CD4-positive, CD25-positive, alpha-beta regulatory T cell (primary cell): Measurements from ENCODE around the gene SRSF9. TPM values are rescaled to one million over a fixed set of nuclear protein-coding genes. Genes with fewer than 3 reads are reported as not detected.
A peak's percentile ranks its signal among the peaks of the same experiment; 100 is the strongest.

Experiments used
- ATAC-seq, 2 donors: fragments of 150-1000 bp; cut with Tn5 transposase; one replicate each; pipeline ENCODE4 v1.10.0; 2021; ENCODE audit warnings: low read depth in 2 of 2, moderate number of reproducible peaks in 2 of 2, moderate library complexity in 1 of 2
- DNase-seq, 3 donors: peaks; one replicate each; pipeline versions ENCODE4 v3.0.0 to v3.0.0-alpha.2; 2012 to 2022; ENCODE audit warnings: mixed read lengths in 1 of 3
- H3K27ac ChIP-seq: one replicate; pipeline ENCODE4 v1.7.0; 2013; ENCODE audit warnings: mild to moderate bottlenecking, low read length; ENCODE audit not compliant: insufficient read depth, poor library complexity, severe bottlenecking
- H3K27me3 ChIP-seq: one replicate; pipeline ENCODE4 v1.7.0; 2013; ENCODE audit warnings: low read length; ENCODE audit not compliant: control insufficient read depth, insufficient read depth
- H3K36me3 ChIP-seq: one replicate; pipeline ENCODE4 v1.7.0; 2013; ENCODE audit warnings: mild to moderate bottlenecking, low read length, moderate library complexity; ENCODE audit not compliant: control insufficient read depth, insufficient read depth
- H3K4me1 ChIP-seq: 2 replicates; pipeline ENCODE4 v1.7.0; 2013; ENCODE audit warnings: mild to moderate bottlenecking, low read length; ENCODE audit not compliant: insufficient read depth, control insufficient read depth, poor library complexity, severe bottlenecking
- H3K4me3 ChIP-seq: one replicate; pipeline ENCODE4 v1.7.0; 2013; ENCODE audit warnings: low read depth, mild to moderate bottlenecking, low read length, moderate library complexity
- H3K9me3 ChIP-seq, 2 experiments: 1 replicate in 1 of 2; 2 replicates in 1 of 2; pipeline ENCODE4 v1.7.0; 2013; ENCODE audit warnings: low read length in 2 of 2, mild to moderate bottlenecking in 1 of 2, moderate library complexity in 1 of 2; ENCODE audit not compliant: control insufficient read depth in 2 of 2
- H3K27ac Mint-ChIP-seq, 3 donors: one replicate each; pipeline ENCODE4 v1.8.0; 2020 to 2022; ENCODE audit warnings: mild to moderate bottlenecking in 3 of 3, mixed read lengths in 3 of 3, moderate library complexity in 2 of 3
- H3K27me3 Mint-ChIP-seq: one replicate; pipeline ENCODE4 v1.8.0; 2022; ENCODE audit warnings: mild to moderate bottlenecking, mixed read lengths
- H3K36me3 Mint-ChIP-seq: one replicate; pipeline ENCODE4 v1.8.0; 2020; ENCODE audit warnings: mixed read lengths
- H3K4me1 Mint-ChIP-seq, 4 donors: one replicate each; pipeline ENCODE4 v1.8.0; 2020 to 2022; ENCODE audit warnings: mixed read lengths in 4 of 4, mild to moderate bottlenecking in 1 of 4
- H3K4me3 Mint-ChIP-seq, 4 donors: one replicate each; pipeline ENCODE4 v1.8.0; 2020 to 2022; ENCODE audit warnings: mild to moderate bottlenecking in 4 of 4, mixed read lengths in 4 of 4, moderate library complexity in 3 of 4
- H3K9me3 Mint-ChIP-seq, 7 donors: one replicate each; pipeline ENCODE4 v1.8.0; 2020 to 2022; ENCODE audit warnings: mixed read lengths in 7 of 7, mild to moderate bottlenecking in 3 of 7, moderate library complexity in 2 of 7
- polyA plus RNA-seq, 4 donors: library from polyadenylated mRNA; unstranded; fragments of 300-500 nt; fragmentation: Illumina TruSeq; gene quantifications; one replicate each; pipeline ENCODE4 v1.2.3, GENCODE V29; 2021
- total RNA-seq: library from RNA; stranded (reverse); gene quantifications from one replicate; pipeline ENCODE4 v1.2.3, GENCODE V29; 2022

Gene SRSF9
- total and polyA plus RNA-seq, 5 donors from 2014 or later = 138 to 193 (median 189) TPM

GRCh38 chr12:120429368-120429767 is 40.2 kb downstream of the SRSF9 start:
- Mint-ChIP-seq H3K4me3 (no peak overlapping the region), H3K36me3 (no peaks in the 10 kb centered on the region)

GRCh38 chr12:120428597-120429229 is 40.8 kb downstream of the SRSF9 start:
- DNase-seq (no peak), ATAC-seq (no peak)
- Histone ChIP-seq H3K9me3 (no peaks in the 10 kb centered on the region), H3K27me3 (peaks cover 3% of the 10 kb centered on the region), H3K4me3 (no peak overlapping the region), H3K4me1 (no peaks in the 10 kb centered on the region), H3K27ac (no peak overlapping the region), H3K36me3 (no peaks in the 10 kb centered on the region)
- no peak overlapping the region for H3K27ac Mint-ChIP-seq
- H3K4me1 Mint-ChIP-seq = peaks cover 0 to 5% (median 3%) of the 10 kb centered on the region in 4 donors
- H3K36me3 Mint-ChIP-seq = no peaks in the 10 kb centered on the region
- H3K9me3 Mint-ChIP-seq = no peaks in the 10 kb centered on the region
- H3K27me3 Mint-ChIP-seq = peaks cover 29% of the 10 kb centered on the region
- H3K4me3 Mint-ChIP-seq = no peak overlapping the region

More at GRCh38 chr12:120429368-120429767, 40.2 kb downstream of the SRSF9 start:
- Histone ChIP-seq H3K27ac (no peak overlapping the region), H3K27me3 (peaks cover 3% of the 10 kb centered on the region), H3K4me3 (no peak overlapping the region), H3K4me1 (no peaks in the 10 kb centered on the region), H3K9me3 (no peaks in the 10 kb centered on the region), H3K36me3 (no peaks in the 10 kb centered on the region)
- peaks cover 0 to 5% (median 3%) of the 10 kb centered on the region in 4 donors for H3K4me1 Mint-ChIP-seq
- peaks cover 29% of the 10 kb centered on the region for H3K27me3 Mint-ChIP-seq
- ATAC-seq (no peak), DNase-seq (no peak)
- no peak overlapping the region for H3K27ac Mint-ChIP-seq
- no peaks in the 10 kb centered on the region for H3K9me3 Mint-ChIP-seq

DNA sequence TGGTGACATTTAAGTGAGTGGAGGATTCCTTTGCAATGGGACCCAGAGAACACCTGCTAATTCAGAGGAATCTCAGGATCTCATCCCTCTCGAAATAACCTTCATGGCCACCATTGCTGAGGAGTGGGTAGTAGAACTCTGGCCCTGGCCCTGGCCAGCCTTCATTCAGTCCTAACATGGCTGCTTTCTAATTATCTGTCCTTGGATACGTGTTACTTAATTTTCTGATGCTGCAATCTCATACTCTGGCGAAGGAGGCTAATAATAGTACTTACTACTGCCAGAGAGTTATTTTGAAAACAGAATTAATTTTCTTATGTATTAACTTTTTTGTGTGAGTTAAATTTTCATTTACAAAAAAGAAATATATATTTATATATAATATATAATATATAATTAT is 43.8 kb downstream of the SRSF9 start:
- peaks cover 0 to 5% (median 4%) of the 10 kb centered on the region in 4 donors for H3K4me1 Mint-ChIP-seq
- H3K9me3 Mint-ChIP-seq = no peaks in the 10 kb centered on the region
- ATAC-seq (no peak), DNase-seq (no peak)
- Histone ChIP-seq H3K4me3 (no peak overlapping the region), H3K27me3 (no peaks in the 10 kb centered on the region), H3K9me3 (no peaks in the 10 kb centered on the region), H3K27ac (no peak overlapping the region), H3K36me3 (no peaks in the 10 kb centered on the region), H3K4me1 (no peaks in the 10 kb centered on the region)
- no peak overlapping the region for H3K27ac Mint-ChIP-seq
- no peaks in the 10 kb centered on the region for H3K36me3 Mint-ChIP-seq
- no peak overlapping the region for H3K4me3 Mint-ChIP-seq
- peaks cover 26% of the 10 kb centered on the region for H3K27me3 Mint-ChIP-seq

- no peak overlapping the region for H3K4me3 Mint-ChIP-seq
- no peak for DNase-seq
These were observed 46.6 kb downstream of the SRSF9 start for GRCh38 chr12:120422892-120423456.

GRCh38 chr12:120421701-120422100 is 47.8 kb downstream of the SRSF9 start:
- no peak overlapping the region for H3K4me3 Mint-ChIP-seq
- H3K9me3 ChIP-seq = no peaks in the 10 kb centered on the region
- DNase-seq (no peak), ATAC-seq (no peak)
- H3K27me3 ChIP-seq = no peaks in the 10 kb centered on the region
- H3K4me3 ChIP-seq = no peak overlapping the region
- no peaks in the 10 kb centered on the region for H3K36me3 ChIP-seq
- no peaks in the 10 kb centered on the region for H3K4me1 ChIP-seq
- no peak overlapping the region for H3K27ac Mint-ChIP-seq
- peaks cover 0 to 2% (median 0%) of the 10 kb centered on the region in 4 donors for H3K4me1 Mint-ChIP-seq
- peaks cover 10% of the 10 kb centered on the region for H3K27me3 Mint-ChIP-seq
- no peaks in the 10 kb centered on the region for H3K36me3 Mint-ChIP-seq
- no peak overlapping the region for H3K27ac ChIP-seq
- H3K9me3 Mint-ChIP-seq = no peaks in the 10 kb centered on the region

More at GRCh38 chr12:120422892-120423456, 46.6 kb downstream of the SRSF9 start:
- H3K9me3 ChIP-seq = no peaks in the 10 kb centered on the region
- H3K27me3 Mint-ChIP-seq = peaks cover 19% of the 10 kb centered on the region
- H3K9me3 Mint-ChIP-seq = no peaks in the 10 kb centered on the region
- peak overlapping the region in 1 of 3 donors; percentile 89 for H3K27ac Mint-ChIP-seq
- H3K36me3 Mint-ChIP-seq = no peaks in the 10 kb centered on the region
- H3K4me1 ChIP-seq = no peaks in the 10 kb centered on the region
- no peak overlapping the region for H3K4me3 ChIP-seq
- peaks cover 0 to 2% (median 0%) of the 10 kb centered on the region in 4 donors for H3K4me1 Mint-ChIP-seq
- H3K27ac ChIP-seq = no peak overlapping the region
- no peaks in the 10 kb centered on the region for H3K36me3 ChIP-seq
- H3K27me3 ChIP-seq = no peaks in the 10 kb centered on the region
- no peak for ATAC-seq

DNA sequence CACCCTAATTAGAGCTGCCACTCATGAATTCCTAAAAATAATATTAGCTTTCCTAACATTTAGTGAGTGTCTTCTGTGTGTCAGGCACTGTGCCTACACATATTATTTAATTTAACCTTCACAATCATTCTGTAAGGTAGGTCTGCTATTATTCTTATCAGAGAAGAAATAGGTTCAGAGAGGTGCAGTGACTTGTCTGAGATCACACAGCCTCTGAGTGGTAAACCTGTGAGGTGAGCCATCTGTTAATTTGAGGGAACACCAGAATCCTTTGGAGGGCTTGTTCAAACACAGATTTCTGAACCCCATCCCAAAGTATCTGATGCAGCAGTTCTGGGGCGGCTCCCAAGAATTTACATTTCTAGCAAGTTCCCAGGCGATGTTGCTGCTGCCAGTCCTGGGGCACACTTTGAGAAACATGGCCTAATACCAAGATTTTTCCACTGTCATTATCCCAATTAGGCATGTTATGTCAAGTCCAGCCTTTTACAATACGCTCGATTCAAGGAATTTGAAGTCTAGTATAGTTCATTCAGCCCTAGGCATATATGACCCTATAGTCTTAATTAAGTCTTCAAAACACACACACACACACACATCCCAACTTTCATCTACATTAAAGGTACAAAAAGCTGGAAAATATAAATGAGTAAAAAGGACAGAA is 51.5 kb downstream of the SRSF9 start:
- Histone ChIP-seq H3K27ac (no peak overlapping the region), H3K36me3 (no peaks in the 10 kb centered on the region), H3K4me1 (no peaks in the 10 kb centered on the region), H3K27me3 (no peaks in the 10 kb centered on the region), H3K4me3 (no peak overlapping the region), H3K9me3 (no peaks in the 10 kb centered on the region)
- H3K36me3 Mint-ChIP-seq = no peaks in the 10 kb centered on the region
- H3K4me3 Mint-ChIP-seq = no peak overlapping the region
- H3K27ac Mint-ChIP-seq = no peak overlapping the region
- no peaks in the 10 kb centered on the region for H3K9me3 Mint-ChIP-seq
- H3K4me1 Mint-ChIP-seq = no peaks in the 10 kb centered on the region
- ATAC-seq (no peak), DNase-seq (no peak)
- peaks cover 15% of the 10 kb centered on the region for H3K27me3 Mint-ChIP-seq

- no peak for ATAC-seq
- no peak overlapping the region for H3K4me3 Mint-ChIP-seq
These were observed 52.9 kb downstream of the SRSF9 start for GRCh38 chr12:120416490-120417216.

More at GRCh38 chr12:120416490-120417216, 52.9 kb downstream of the SRSF9 start:
- no peak overlapping the region for H3K4me3 ChIP-seq
- H3K27ac ChIP-seq = no peak overlapping the region
- Mint-ChIP-seq H3K9me3 (no peaks in the 10 kb centered on the region), H3K36me3 (no peaks in the 10 kb centered on the region), H3K4me1 (no peaks in the 10 kb centered on the region), H3K27me3 (peaks cover 18% of the 10 kb centered on the region), H3K27ac (no peak overlapping the region)
- no peaks in the 10 kb centered on the region for H3K9me3 ChIP-seq
- no peaks in the 10 kb centered on the region for H3K36me3 ChIP-seq
- no peak for DNase-seq
- H3K27me3 ChIP-seq = no peaks in the 10 kb centered on the region
- no peaks in the 10 kb centered on the region for H3K4me1 ChIP-seq
